IMR-90 (cell line): ENCODE data around the gene FERD3L. TPM values are rescaled to one million over a fixed set of nuclear protein-coding genes. Genes with fewer than 3 reads are reported as not detected.

Source experiments
- ATAC-seq: fragments of 200-7000 bp; cut with Tn5 transposase; 2 replicates; pipeline ENCODE4 v1.9.1; 2020; ENCODE audit warnings: low read depth, mild to moderate bottlenecking, moderate library complexity
- BruUV-seq: library from RNA; stranded (reverse); fragments of 400-500 nt; replicated peaks from 2 replicates; lab custom pipeline; 2021; lab: Mats Ljungman, UMichigan
- CTCF ChIA-PET: fragments of 300-600 bp; formaldehyde crosslinking; extraction: SDS; loops from one replicate; lab custom pipeline; 2021; ENCODE audit warnings: antibody characterized with exemption; lab: Yijun Ruan, JAX
- POLR2A ChIA-PET: fragments of 300-600 bp; sonication (Branson Sonifier 250); formaldehyde crosslinking; loops from one replicate; lab custom pipeline; 2022; ENCODE audit warnings: antibody characterized with exemption; ENCODE audit not compliant: unreplicated experiment; lab: Charles Lee
- DNase-seq: peaks from one replicate; pipeline ENCODE4 v3.0.0; 2013
- H2AFZ ChIP-seq: replicated peaks from 2 replicates; pipeline ENCODE3; 2013; ENCODE audit warnings: low read length, mild to moderate bottlenecking; ENCODE audit not compliant: poor library complexity
- H2AK5ac ChIP-seq: 2 replicates; pipeline ENCODE4 v1.6.1; 2013; ENCODE audit warnings: low read depth, low read length, inconsistent platforms
- H2AK9ac ChIP-seq: replicated peaks from 2 replicates; pipeline ENCODE3; 2013; ENCODE audit warnings: mild to moderate bottlenecking, low read depth, low read length, moderate library complexity; ENCODE audit not compliant: poor library complexity
- H2BK120ac ChIP-seq: 2 replicates; pipeline ENCODE4 v1.6.1; 2013; ENCODE audit warnings: low read depth, low read length, inconsistent platforms
- H2BK15ac ChIP-seq: 3 replicates; pipeline ENCODE4 v1.6.1; 2013; ENCODE audit warnings: low read depth, low read length, inconsistent platforms
- H2BK20ac ChIP-seq: 2 replicates; pipeline ENCODE4 v1.6.1; 2013; ENCODE audit warnings: low read depth, mild to moderate bottlenecking, inconsistent platforms, low read length, moderate library complexity
- H2BK5ac ChIP-seq: 2 replicates; pipeline ENCODE4 v1.6.1; 2013; ENCODE audit warnings: mild to moderate bottlenecking, low read depth, low read length, inconsistent platforms; ENCODE audit not compliant: poor library complexity, severe bottlenecking
- H3K14ac ChIP-seq: replicated peaks from 2 replicates; pipeline ENCODE4 v1.6.1; 2013; ENCODE audit warnings: low read depth, low read length, inconsistent platforms
- H3K18ac ChIP-seq: 2 replicates; pipeline ENCODE4 v1.6.1; 2013; ENCODE audit warnings: low read depth, low read length, control low read depth
- H3K23ac ChIP-seq: 2 replicates; pipeline ENCODE4 v1.6.1; 2013; ENCODE audit warnings: low read depth, low read length, inconsistent platforms
- H3K27ac ChIP-seq: 2 replicates; pipeline ENCODE4 v1.5.1; 2013; ENCODE audit warnings: mild to moderate bottlenecking, control low read depth, low read length; ENCODE audit not compliant: insufficient read depth
- H3K27me3 ChIP-seq: 2 replicates; pipeline ENCODE4 v1.6.1; 2013; ENCODE audit warnings: low read length; ENCODE audit not compliant: control insufficient read depth, insufficient read depth
- H3K36me3 ChIP-seq: 2 replicates; pipeline ENCODE4 v1.6.1; 2013; ENCODE audit warnings: low read length, mixed read lengths; ENCODE audit not compliant: control insufficient read depth, insufficient read depth
- H3K4ac ChIP-seq: 2 replicates; pipeline ENCODE4 v1.6.1; 2013; ENCODE audit warnings: low read depth, low read length, inconsistent platforms
- H3K4me1 ChIP-seq: 2 replicates; pipeline ENCODE4 v1.6.1; 2013; ENCODE audit warnings: low read length, mixed read lengths; ENCODE audit not compliant: control insufficient read depth, insufficient read depth
- H3K4me2 ChIP-seq: 2 replicates; pipeline ENCODE4 v1.6.1; 2013; ENCODE audit warnings: low read depth, mild to moderate bottlenecking, control low read depth, low read length, moderate library complexity
- H3K4me3 ChIP-seq: 2 replicates; pipeline ENCODE4 v1.5.1; 2013; ENCODE audit warnings: low read depth, mild to moderate bottlenecking, control low read depth, low read length, moderate library complexity; ENCODE audit not compliant: insufficient read depth
- H3K56ac ChIP-seq: 2 replicates; pipeline ENCODE4 v1.6.1; 2013; ENCODE audit warnings: low read length, inconsistent platforms; ENCODE audit not compliant: insufficient read depth; ENCODE audit errors: extremely low read depth
- H3K79me1 ChIP-seq, 2 experiments: 2 replicates each; pipeline ENCODE4 v1.6.1; 2013; ENCODE audit warnings: low read length in 2 of 2, inconsistent platforms in 1 of 2, low read depth in 1 of 2
- H3K9ac ChIP-seq: 2 replicates; pipeline ENCODE4 v1.6.1; 2013; ENCODE audit warnings: low read depth, low read length, control low read depth
- H3K9me1 ChIP-seq: 2 replicates; pipeline ENCODE4 v1.6.1; 2013; ENCODE audit warnings: low read length, inconsistent platforms; ENCODE audit not compliant: insufficient read depth
- H3K9me3 ChIP-seq: 2 replicates; pipeline ENCODE4 v1.6.1; 2013; ENCODE audit warnings: low read length; ENCODE audit not compliant: control insufficient read depth, insufficient read depth
- H4K20me1 ChIP-seq: 2 replicates; pipeline ENCODE4 v1.6.1; 2013; ENCODE audit warnings: low read length, inconsistent platforms; ENCODE audit not compliant: insufficient read depth
- H4K5ac ChIP-seq: 2 replicates; pipeline ENCODE4 v1.6.1; 2013; ENCODE audit warnings: mild to moderate bottlenecking, low read depth, low read length, control low read depth
- H4K8ac ChIP-seq, 2 experiments: 2 replicates each; pipeline ENCODE4 v1.6.1; 2013; ENCODE audit warnings: low read depth in 2 of 2, low read length in 2 of 2, control low read depth in 1 of 2, inconsistent platforms in 1 of 2
- H4K91ac ChIP-seq: 2 replicates; pipeline ENCODE4 v1.6.1; 2013; ENCODE audit warnings: low read depth, low read length, inconsistent platforms; ENCODE audit not compliant: insufficient read depth
- BHLHE40 ChIP-seq: fragments of 150-350 bp; IDR thresholded peaks from 2 replicates; pipeline ENCODE4 v1.6.1; 2016; ENCODE audit warnings: mild to moderate bottlenecking, low read depth, low read length
- NFE2L2 ChIP-seq: fragments of 150-350 bp; IDR thresholded peaks from 2 replicates; pipeline ENCODE4 v1.6.1; 2016; ENCODE audit warnings: low read depth, mild to moderate bottlenecking, low read length
- RAD21 ChIP-seq: IDR thresholded peaks from 2 replicates; pipeline ENCODE4 v1.6.1; 2012; ENCODE audit warnings: low read length, improper control_type of control experiment
- RFX5 ChIP-seq: IDR thresholded peaks from 2 replicates; pipeline ENCODE4 v1.8.0; 2012; ENCODE audit warnings: low read depth, mild to moderate bottlenecking, low read length, moderate library complexity
- WGBS, 2 experiments: methylation state at CpG; one replicate each; pipeline versions ENCODE4 v1.1.5 to v1.1.7; 2013; ENCODE audit warnings: missing lambda C conversion rate in 2 of 2; ENCODE audit not compliant: insufficient read length in 1 of 2; ENCODE audit errors: extremely low coverage in 2 of 2; 5-methylcytosine and 5-hydroxymethylcytosine counted together
- dilution Hi-C: fragments of 300-500 bp; cut with HindIII; formaldehyde crosslinking; loops from one replicate; pipeline ENCODE4 v1.14.3; 2018; ENCODE audit warnings: low sequenced_read_pairs; ENCODE audit not compliant: unreplicated experiment
- in situ Hi-C: fragments of 300-500 bp; cut with MboI; formaldehyde crosslinking; loops from 3 replicates; pipeline ENCODE4 v1.14.3; 2019; ENCODE audit warnings: low sequenced_read_pairs, inconsistent platforms, mixed read lengths
- intact Hi-C: fragments of 100-400 bp; cut with micrococcal nuclease; formaldehyde crosslinking; loops from 2 replicates; pipeline ENCODE4 v1.10.0; 2022
- polyA plus RNA-seq, 3 experiments: library from polyadenylated mRNA; depleted of rRNA; stranded (reverse); fragments of >200 nt; gene quantifications; 2 replicates each; pipeline ENCODE4 v1.2.3, GENCODE V29; 2012; ENCODE audit warnings: low replicate concordance in 1 of 3
- total RNA-seq: library from RNA; depleted of rRNA; stranded (reverse); fragments of >200 nt; gene quantifications from 2 replicates; pipeline ENCODE4 v1.2.3, GENCODE V29; 2012

Gene FERD3L
- total and polyA plus RNA-seq, 2 of the 4 experiments (the other 2 are of a cell fraction) = not detected

DNA sequence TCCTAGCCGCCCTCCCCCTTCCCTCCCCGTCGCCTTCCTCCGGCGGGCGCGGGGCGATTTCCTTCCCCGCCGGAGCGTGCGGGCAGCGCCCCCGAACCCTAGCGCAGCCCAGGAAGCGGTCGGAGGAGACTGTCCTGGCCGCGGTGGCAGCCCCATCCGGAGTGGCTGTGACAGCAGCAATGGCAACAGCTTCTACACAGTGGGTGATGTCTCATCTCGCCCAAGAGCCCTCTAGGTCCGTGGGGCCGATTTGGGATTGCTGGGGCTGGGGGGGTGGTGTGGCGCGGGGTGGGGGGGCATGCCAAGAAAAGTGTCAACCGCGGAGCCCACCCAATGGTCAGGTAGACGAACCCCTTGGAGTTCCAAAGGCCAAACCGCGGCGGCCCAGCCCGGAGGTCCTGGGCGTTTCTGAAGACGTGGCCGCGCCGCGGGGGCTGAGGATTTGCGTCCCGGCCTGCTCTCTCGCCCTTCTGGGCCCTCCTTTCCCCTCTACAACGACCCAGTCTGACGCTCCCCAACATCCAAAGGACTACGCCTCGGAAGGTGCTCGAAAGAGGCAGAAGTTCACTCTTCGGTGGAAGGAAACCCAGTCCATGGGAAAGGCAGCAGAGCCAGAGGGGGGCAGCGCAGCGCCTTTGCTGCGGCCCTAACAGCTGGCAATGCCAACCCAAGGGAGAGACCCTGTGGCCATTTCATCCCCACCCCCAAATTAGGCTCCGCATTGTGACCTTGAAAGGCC lies 27.2 kb downstream of the FERD3L start:
- Histone ChIP-seq H3K9me1 (no peaks in the 10 kb centered on the region), H3K4me3 (peak overlapping the region; percentile 99), H2BK15ac (no peak overlapping the region; the same call in 2 of the 3 replicates), H2BK20ac (0 out of 2 replicates have a peak overlapping the region, but pooled peaks have one; percentile 56), H3K4me1 (peaks cover 1% of the 10 kb centered on the region), H2AK5ac (peak overlapping the region; percentile 35; the same call in 1 of the 2 replicates), H2AFZ (peak overlapping the region; percentile 93), H2BK5ac (peak overlapping the region; percentile 86), H3K27me3 (no peaks in the 10 kb centered on the region), H3K9ac (peak overlapping the region; percentile 51), H3K14ac (peak overlapping the region; percentile 70), H3K18ac (peak overlapping the region; percentile 23; the same call in 1 of the 2 replicates), H4K20me1 (peaks cover 3% of the 10 kb centered on the region; the same call in 1 of the 2 replicates), H3K23ac (peak overlapping the region; percentile 79; the same call in 1 of the 2 replicates), H3K27ac (peak overlapping the region; percentile 87), H3K9me3 (no peaks in the 10 kb centered on the region), H3K4me2 (peak overlapping the region; percentile 62), H2AK9ac (peak overlapping the region; percentile 89), H3K56ac (peak overlapping the region; percentile 54; the same call in 1 of the 2 replicates), H4K5ac (peak overlapping the region; percentile 40), H3K36me3 (no peaks in the 10 kb centered on the region), H4K91ac (peak overlapping the region; percentile 60), H4K8ac (peak overlapping the region; percentile 70 to 74; a peak in 2 of 4 replicates), H3K79me1 (peaks cover 10 to 29% of the 10 kb centered on the region in 2 experiments), H2BK120ac (peak overlapping the region; percentile 76), H3K4ac (peak overlapping the region; percentile 87)
- ChIA-PET POLR2A (interaction anchor here (0.7 kb wide), 1 partner anchor 547 kb away, joined by 3 read pairs; no protein-coding TSS in a partner anchor), CTCF (no interaction called here)
- intact Hi-C loops = loop anchor here (2.0 to 10.0 kb wide), 3 partner anchors 226 to 373 kb away; no protein-coding TSS in a partner anchor
- 14% methylated on average over 20 of the region's 51 CpGs; no CpG with 5 or more reads in 1 of the 2 experiments for WGBS, 2 experiments
- DNase-seq = peak; percentile 21
- in situ Hi-C loops = loop anchor here (10.0 to 25.0 kb wide), 2 partner anchors 423 to 756 kb away; no protein-coding TSS in a partner anchor
- no peak for TF ChIP-seq NFE2L2
- no peak for TF ChIP-seq RFX5
- TF ChIP-seq RAD21 = peak; percentile 24
- TF ChIP-seq BHLHE40 = no peak
- no peak for ATAC-seq
- dilution Hi-C loops = no loop called here
- BruUV-seq = no TSS peak
